HG03439 (cell line): Measurements from ENCODE around the gene PTCH1.
A peak's percentile ranks its signal among the peaks of the same experiment; 100 is the strongest.

Experiments used
- ATAC-seq: cut with Tn5 transposase; IDR thresholded peaks from one replicate; pipeline ENCODE4 v1.9.1; 2021; ENCODE audit warnings: mild to moderate bottlenecking, moderate library complexity; ENCODE audit not compliant: unreplicated experiment

The PTCH1 gene

GRCh38 chr9:95513711-95514110 lies 3.1 kb downstream of the PTCH1 start:
- ATAC-seq: no peak

- ATAC-seq: no peak
These were observed 4.1 kb downstream of the PTCH1 start for GRCh38 chr9:95512709-95513095.

- no peak for ATAC-seq
These were observed 4.6 kb downstream of the PTCH1 start for GRCh38 chr9:95511952-95512708.

GRCh38 chr9:95511616-95511931 lies 5.2 kb downstream of the PTCH1 start:
- no peak for ATAC-seq

GRCh38 chr9:95510709-95511615 lies 5.8 kb downstream of the PTCH1 start:
- peak; percentile 47 for ATAC-seq

GRCh38 chr9:95509851-95510708 lies 6.7 kb downstream of the PTCH1 start:
- ATAC-seq: no peak

GRCh38 chr9:95508968-95509850 lies 7.6 kb downstream of the PTCH1 start:
- peak; percentile 28 for ATAC-seq

- peak; percentile 2 for ATAC-seq
These were observed 8.4 kb downstream of the PTCH1 start for GRCh38 chr9:95508242-95508967.

GRCh38 chr9:95507464-95508241 lies 9.1 kb downstream of the PTCH1 start:
- no peak for ATAC-seq

- ATAC-seq: no peak
These were observed 9.9 kb downstream of the PTCH1 start for GRCh38 chr9:95506678-95507463.

GRCh38 chr9:95506428-95506677 lies 10.4 kb downstream of the PTCH1 start:
- ATAC-seq: peak; percentile 6

- ATAC-seq: peak; percentile 27
These were observed 10.9 kb downstream of the PTCH1 start for GRCh38 chr9:95505717-95506427.

- no peak for ATAC-seq
These were observed 11.6 kb downstream of the PTCH1 start for GRCh38 chr9:95505072-95505716.

- ATAC-seq: no peak
These were observed 12.5 kb downstream of the PTCH1 start for GRCh38 chr9:95504053-95504963.

GRCh38 chr9:95503369-95503768 lies 13.4 kb downstream of the PTCH1 start:
- no peak for ATAC-seq

GRCh38 chr9:95502248-95502647 lies 14.5 kb downstream of the PTCH1 start:
- no peak for ATAC-seq
